Nephron progenitor cell (in vitro differentiated cells): ENCODE measurements around the gene PCBP1.
A peak's percentile ranks its signal among the peaks of the same experiment; 100 is the strongest.

Experiments used
- DNase-seq: peaks from one replicate; pipeline ENCODE4 v3.0.0; 2021
- H3K27ac Mint-ChIP-seq: 2 replicates; pipeline ENCODE4 v1.8.0; 2021; ENCODE audit warnings: mild to moderate bottlenecking, moderate library complexity, mixed read lengths
- H3K27me3 Mint-ChIP-seq: 2 replicates; pipeline ENCODE4 v1.8.0; 2021; ENCODE audit warnings: mild to moderate bottlenecking, low read depth, mixed read lengths; ENCODE audit not compliant: poor library complexity
- H3K36me3 Mint-ChIP-seq: 2 replicates; pipeline ENCODE4 v1.8.0; 2021; ENCODE audit warnings: low read depth, mixed read lengths
- H3K4me1 Mint-ChIP-seq: 2 replicates; pipeline ENCODE4 v1.8.0; 2021; ENCODE audit warnings: mixed read lengths
- H3K4me3 Mint-ChIP-seq: 2 replicates; pipeline ENCODE4 v1.8.0; 2021; ENCODE audit warnings: mild to moderate bottlenecking, moderate library complexity, mixed read lengths
- H3K9me3 Mint-ChIP-seq: 2 replicates; pipeline ENCODE4 v1.8.0; 2021; ENCODE audit warnings: mild to moderate bottlenecking, moderate library complexity, mixed read lengths
- TF ChIP-seq, protein P1 (sequence below): fragments of 200-600 bp; sonication (generic); IDR thresholded peaks from 2 replicates; pipeline ENCODE4 v1.5.0; 2021; ENCODE audit warnings: antibody characterized with exemption

The PCBP1 gene

DNA sequence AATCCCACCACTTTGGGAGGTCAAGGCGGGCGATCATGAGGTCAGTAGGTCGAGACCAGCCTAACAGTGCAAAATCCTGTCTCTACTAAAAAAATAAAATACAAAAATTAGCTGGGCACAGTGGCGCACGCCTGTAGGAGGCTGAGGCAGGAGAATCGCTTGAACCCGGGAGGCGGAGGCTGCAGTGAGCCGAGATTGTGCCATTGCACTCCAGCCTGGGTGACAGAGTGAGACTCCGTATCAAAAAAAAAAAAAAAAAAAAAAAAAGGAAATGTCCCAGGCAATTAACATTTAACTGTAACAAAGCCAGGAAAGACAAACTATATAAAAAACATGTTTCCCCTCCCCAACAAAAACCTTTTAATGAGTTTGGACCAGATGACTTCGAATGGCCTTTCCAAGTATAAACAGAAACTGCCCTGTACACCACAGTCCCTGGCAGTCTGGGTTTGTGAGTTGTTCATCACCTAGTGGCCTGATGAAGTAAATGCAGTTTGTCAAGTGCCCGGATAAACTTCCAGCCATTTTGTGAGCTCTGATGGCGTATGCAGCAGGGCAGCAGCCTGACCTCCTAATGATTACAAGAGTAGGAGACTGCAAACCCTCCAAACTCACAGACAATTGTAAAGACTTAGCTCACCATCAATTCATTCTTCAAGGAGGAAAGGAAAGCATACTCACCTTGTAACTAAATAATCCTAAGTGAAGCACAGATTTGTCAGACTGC is 16.6 kb upstream of the PCBP1 start:
- TF ChIP-seq, protein P1, sequence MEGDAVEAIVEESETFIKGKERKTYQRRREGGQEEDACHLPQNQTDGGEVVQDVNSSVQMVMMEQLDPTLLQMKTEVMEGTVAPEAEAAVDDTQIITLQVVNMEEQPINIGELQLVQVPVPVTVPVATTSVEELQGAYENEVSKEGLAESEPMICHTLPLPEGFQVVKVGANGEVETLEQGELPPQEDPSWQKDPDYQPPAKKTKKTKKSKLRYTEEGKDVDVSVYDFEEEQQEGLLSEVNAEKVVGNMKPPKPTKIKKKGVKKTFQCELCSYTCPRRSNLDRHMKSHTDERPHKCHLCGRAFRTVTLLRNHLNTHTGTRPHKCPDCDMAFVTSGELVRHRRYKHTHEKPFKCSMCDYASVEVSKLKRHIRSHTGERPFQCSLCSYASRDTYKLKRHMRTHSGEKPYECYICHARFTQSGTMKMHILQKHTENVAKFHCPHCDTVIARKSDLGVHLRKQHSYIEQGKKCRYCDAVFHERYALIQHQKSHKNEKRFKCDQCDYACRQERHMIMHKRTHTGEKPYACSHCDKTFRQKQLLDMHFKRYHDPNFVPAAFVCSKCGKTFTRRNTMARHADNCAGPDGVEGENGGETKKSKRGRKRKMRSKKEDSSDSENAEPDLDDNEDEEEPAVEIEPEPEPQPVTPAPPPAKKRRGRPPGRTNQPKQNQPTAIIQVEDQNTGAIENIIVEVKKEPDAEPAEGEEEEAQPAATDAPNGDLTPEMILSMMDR = peak; percentile 75
- Mint-ChIP-seq H3K27ac (peak overlapping the region; percentile 94), H3K4me3 (no peak overlapping the region), H3K9me3 (no peaks in the 10 kb centered on the region), H3K36me3 (peaks cover 58% of the 10 kb centered on the region), H3K27me3 (no peaks in the 10 kb centered on the region), H3K4me1 (peaks cover 25% of the 10 kb centered on the region)
- peak; percentile 42 for DNase-seq

DNA sequence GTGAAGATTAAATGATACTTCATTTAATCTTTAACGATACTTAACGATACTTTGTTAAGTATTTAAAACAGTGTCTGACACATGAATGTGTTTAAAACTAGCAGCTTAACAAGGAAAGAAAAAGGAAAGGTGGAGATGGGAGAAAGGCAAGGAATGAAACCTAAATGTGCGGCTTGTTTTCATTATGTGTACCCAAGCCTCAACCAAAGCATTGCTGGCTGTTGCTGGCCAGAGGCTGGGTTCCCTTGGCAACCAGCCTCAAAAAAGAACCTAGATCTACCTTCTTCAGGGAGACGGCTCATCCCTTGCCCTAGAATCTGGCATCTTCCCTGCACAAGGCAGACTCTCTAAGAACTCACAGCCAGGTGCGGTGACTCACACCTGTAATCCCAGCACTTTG is 13.8 kb upstream of the PCBP1 start:
- H3K4me1 Mint-ChIP-seq = peaks cover 25% of the 10 kb centered on the region
- peak overlapping the region; percentile 81 for H3K27ac Mint-ChIP-seq
- no peaks in the 10 kb centered on the region for H3K27me3 Mint-ChIP-seq
- DNase-seq = no peak
- H3K4me3 Mint-ChIP-seq = no peak overlapping the region
- TF ChIP-seq, protein P1 = no peak
- peaks cover 58% of the 10 kb centered on the region for H3K36me3 Mint-ChIP-seq
- no peaks in the 10 kb centered on the region for H3K9me3 Mint-ChIP-seq

GRCh38 chr2:70078384-70078783 is 8.9 kb upstream of the PCBP1 start:
- peaks cover 74% of the 10 kb centered on the region for H3K36me3 Mint-ChIP-seq
- TF ChIP-seq, protein P1 = no peak

GRCh38 chr2:70080610-70081200 is 6.6 kb upstream of the PCBP1 start:
- Mint-ChIP-seq H3K9me3 (no peaks in the 10 kb centered on the region), H3K4me1 (peaks cover 23% of the 10 kb centered on the region), H3K27me3 (no peaks in the 10 kb centered on the region), H3K36me3 (peaks cover 65% of the 10 kb centered on the region), H3K4me3 (no peak overlapping the region), H3K27ac (peak overlapping the region; percentile 89)
- no peak for DNase-seq
- TF ChIP-seq, protein P1 = no peak

More at GRCh38 chr2:70078384-70078783, 8.9 kb upstream of the PCBP1 start:
- peaks cover 5% of the 10 kb centered on the region for H3K4me1 Mint-ChIP-seq
- H3K4me3 Mint-ChIP-seq = no peak overlapping the region
- H3K27ac Mint-ChIP-seq = no peak overlapping the region
- no peaks in the 10 kb centered on the region for H3K9me3 Mint-ChIP-seq
- H3K27me3 Mint-ChIP-seq = no peaks in the 10 kb centered on the region
- DNase-seq = no peak

DNA sequence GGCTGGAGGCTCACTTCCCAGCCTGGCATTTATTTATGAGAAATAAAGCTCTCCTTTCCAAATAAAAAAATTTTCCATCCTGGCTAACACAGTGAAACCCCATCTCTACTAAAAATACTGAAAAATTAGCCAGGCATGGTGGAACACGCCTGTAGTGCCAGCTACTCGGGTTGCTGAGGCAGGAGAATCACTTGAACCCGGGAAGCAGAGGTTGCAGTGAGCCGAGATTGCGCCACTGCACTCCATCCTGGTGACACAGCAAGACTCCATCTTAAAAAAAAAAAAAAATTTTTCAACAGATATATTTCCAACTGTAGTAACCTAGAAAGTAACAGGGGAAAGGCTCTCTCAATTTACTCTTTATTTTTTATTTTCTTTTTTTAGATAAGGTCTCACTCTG is 6.1 kb upstream of the PCBP1 start:
- Mint-ChIP-seq H3K27ac (peak overlapping the region; percentile 57), H3K4me3 (no peak overlapping the region), H3K36me3 (peaks cover 60% of the 10 kb centered on the region), H3K27me3 (no peaks in the 10 kb centered on the region), H3K9me3 (no peaks in the 10 kb centered on the region), H3K4me1 (peaks cover 28% of the 10 kb centered on the region)
- DNase-seq = no peak
- TF ChIP-seq, protein P1 = no peak
